ENCODE data around the gene CACNA1C.

CACNA1C gene

DNA sequence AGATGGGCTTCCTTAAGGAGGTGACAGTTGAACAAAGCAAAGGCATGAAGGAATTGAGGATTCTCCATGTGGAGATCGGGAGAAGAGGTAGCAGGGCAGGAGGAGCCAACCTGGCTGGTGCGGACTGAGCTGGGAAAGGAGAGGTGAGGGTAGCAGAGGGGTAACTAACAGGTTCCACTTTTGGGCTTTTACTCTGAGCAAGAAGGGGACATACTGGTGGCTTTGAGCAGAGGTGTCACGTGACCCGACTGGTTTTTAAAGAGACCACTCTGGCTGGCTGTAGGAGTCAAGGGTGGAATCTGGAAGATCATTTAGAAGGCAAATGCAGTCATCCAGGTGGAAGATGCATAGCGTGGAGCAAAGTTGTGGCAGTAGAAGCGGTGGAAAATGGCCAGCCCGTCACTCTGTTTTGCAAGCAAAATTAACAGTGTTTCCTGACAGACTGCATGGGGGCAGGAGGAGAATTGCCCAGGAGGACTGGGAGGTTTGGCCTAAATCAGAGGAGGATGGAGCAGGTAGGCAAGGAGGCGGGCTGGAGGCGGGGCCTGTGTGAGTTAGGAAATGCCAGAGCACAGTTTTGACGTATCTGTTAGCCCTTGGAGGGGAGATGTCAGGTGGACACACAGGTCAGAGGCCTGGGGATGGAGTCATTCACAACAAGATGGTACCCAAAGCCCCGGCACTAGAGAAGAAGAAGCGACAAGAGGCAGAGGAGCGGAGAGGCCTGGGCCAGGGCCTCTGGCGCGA, 585.7 kb downstream of the CACNA1C start:
- DNase-seq, result no peak

DNA sequence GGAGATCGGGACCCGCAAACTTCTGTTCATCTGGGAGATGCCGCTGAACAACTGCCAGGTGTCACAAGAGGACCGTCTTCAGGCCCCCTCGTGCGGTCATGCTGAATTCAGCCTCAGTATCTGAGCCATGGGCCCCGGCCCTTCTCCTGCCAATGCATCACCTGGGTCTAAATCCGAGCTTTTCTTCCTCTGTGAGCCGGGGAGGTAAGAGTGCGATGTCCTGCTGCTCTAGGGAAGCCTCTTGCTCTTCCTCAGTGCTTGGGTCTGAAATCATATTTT, 586.2 kb downstream of the CACNA1C start:
- DNase-seq, result no peak

DNA sequence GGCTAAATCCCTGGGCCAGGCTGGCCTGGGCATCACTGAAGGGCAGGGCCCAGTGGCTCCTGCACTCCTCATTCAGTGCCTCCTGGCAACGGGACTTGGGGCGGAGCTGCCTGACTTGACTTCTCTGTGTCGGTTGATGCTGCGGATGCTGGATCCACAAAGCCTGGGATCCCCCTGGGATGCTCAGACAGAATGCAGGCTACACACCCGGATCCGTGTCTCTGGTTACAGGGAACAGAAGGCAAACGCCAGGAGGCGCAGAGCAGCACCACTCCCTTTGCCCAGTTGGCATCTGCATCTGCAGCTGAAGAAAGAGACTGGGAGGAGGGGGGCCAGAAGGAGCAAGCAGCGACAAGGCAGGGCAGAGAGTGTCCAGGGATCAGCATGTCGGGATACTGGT, 587.5 kb downstream of the CACNA1C start:
- no peak for DNase-seq

DNA sequence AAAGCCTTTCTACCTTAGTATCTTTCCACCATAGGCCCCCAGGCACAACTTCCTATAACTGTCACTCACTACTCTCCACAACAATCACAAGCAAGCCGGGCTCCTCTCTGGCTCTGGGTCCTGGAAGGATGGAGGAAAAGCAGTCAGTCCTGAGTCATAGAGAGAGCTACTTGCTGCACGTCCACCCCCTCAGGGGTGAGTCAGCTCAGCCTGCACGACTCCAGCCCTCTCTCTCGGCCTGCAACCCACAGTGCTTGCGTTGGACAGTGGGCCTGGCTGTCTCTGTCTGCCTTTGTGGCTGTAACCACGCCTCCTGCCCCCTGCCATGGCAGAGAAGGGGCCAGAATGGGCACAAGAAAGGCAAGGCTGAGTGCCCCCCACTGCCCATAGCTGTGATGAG, 587.9 kb downstream of the CACNA1C start:
- DNase-seq, result no peak

DNA sequence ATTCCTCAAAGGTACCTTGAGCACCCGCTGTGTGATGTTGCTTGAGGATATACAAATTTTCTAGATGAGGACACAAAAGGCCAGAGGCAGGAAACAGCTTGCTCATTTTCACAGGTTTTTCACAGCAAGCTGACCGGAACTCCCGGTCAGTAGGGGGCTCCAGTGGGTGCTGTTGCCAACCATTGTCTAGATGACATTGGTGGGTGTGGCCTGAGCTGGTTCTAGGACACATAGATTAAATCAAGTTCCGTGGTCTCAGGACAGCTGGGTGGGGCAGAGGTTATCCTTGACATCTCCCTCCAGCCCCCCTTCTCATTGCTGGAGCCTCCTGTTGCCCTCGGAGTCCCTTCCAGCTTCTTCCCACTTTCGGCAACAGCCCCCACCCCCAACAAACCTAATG, 588.4 kb downstream of the CACNA1C start:
- no peak for DNase-seq

DNA sequence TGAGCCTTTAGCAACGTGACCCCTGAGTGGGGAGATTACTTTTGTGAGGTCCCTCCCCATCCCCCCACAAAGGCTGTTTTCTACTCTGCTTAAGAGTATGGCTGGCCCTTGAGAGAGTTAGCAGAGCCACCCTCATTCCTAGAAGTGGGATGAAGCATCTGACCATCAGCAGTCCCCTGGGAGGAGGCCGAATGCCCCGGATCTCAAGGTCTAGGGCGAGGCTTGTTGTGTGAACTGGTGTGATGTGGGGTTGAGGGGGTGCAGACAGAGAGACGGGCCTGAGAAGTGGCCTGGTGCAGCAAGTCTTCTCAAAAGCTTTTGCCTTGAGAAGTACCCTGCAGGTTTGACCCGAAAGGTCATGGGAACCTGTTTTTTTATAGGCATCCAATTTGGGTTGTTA, 589.0 kb downstream of the CACNA1C start:
- no peak for DNase-seq

DNA sequence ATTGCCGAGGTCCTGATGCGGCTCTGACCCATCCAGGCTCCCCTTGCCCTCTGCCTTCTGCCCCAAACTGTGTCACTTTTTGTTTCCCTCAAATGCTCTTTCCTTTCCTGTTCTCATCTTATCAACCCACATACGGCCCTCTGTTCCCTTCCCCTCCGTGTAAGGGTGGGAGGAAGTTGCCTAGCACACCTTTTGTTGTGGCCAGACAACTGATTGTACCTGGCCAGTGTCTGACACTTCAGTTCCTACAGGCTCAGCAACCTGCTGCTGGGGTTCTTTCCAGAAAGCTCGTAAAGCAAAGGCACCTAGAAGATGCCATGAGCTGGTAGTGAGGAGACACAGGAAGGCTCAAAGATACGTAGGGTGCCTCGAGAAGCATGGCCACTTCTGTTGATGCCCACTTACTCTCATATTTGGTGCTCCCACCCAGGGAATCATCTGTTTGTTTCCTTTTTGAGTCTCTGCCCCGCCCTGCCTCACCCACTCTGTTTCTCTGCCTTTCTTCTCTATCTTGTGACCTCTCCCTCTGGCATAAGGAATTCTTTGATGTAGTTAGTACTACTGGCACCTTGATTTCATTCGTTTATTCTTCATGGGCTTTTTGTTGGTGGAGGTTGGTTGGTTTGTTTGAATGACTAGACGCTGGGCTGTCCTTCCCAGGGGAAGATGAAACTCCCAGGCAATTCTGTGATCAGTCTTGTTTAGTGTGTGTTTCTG, 589.5 kb downstream of the CACNA1C start:
- DNase-seq, result no peak

DNA sequence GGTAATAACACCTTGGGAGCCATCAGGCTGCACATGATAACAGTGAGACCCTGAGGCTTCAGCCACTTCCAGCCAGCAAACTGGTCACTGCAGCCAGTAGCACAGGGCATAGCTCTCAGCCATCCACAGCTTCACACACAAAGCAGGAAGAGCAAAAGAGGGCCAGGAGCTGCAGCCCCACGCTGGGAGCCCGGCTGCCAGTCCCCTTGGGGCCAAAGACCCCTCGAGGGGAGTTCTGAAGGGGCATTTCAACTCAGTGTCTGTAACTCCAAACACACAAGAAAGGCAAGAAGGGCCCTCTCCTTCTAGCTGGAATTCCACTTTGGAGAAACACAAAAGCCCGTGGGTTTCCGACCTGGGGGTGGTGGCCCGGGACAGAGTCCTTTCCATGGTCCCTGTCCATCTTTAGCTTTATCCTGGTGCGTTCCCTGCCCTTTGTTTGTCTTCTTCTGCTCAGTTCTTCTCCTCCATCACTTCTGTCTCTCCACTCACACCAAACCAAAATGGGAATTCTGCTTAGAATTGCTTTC, 590.2 kb downstream of the CACNA1C start:
- DNase-seq, result no peak

DNA sequence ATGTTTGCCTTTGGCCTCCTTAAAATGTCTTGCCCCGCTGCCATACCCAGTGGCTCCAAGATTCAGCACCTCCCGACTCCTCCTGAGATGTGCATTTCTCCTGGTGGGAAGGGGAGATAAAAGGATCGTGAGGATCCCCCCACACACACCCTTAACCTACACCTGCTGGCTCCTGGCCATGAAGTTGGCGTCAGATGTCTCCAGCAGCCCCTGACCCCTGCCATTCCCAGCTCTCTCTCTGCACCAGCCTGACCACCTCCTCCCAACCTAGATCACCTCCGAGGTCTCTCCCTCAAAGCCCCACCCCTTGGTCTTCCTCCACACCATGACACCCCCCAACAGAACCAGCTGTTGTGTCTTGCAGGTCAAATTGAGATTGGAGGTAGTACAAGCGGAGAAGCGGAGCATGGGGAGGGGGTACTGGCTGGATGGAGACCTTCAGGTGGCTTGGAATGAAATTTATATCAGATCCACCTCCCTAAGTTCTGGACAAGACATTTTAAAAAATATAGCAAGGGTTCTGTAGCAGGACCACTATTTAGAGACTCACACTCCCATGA, 590.9 kb downstream of the CACNA1C start:
- DNase-seq, result no peak

DNA sequence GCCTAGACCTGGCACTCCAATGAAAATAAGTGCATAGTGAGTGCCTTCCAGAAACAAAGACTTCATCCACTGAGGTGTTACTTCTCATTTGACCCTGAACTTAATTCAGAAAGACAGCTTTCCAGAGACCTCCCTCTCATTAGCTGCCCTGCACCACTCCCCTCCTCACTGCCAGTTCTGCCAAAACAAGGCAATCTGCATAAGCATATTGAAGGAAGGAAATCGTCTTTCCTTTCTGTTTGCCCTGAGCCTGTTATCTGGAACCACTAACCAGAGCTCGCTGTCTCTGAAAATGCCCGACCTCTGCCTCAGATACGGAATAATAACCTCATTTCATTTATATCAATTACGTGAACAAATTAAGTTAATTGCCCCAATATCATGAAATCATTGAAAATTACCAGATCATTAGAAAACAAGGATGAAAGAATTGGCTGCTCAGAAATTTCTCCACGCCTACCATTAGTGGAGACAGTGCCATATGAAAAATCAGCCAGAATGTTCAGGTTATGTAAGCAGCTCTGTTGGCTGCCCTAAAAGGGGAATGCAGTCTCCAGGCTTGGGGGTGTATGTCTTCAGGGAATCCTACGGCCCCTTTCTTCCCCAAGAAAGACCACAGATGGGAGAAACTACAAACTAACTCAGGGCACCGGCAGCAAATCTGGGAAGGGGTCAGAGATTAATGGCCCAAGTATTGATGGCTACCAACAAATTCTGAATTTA, 592.1 kb downstream of the CACNA1C start:
- no peak for DNase-seq

DNA sequence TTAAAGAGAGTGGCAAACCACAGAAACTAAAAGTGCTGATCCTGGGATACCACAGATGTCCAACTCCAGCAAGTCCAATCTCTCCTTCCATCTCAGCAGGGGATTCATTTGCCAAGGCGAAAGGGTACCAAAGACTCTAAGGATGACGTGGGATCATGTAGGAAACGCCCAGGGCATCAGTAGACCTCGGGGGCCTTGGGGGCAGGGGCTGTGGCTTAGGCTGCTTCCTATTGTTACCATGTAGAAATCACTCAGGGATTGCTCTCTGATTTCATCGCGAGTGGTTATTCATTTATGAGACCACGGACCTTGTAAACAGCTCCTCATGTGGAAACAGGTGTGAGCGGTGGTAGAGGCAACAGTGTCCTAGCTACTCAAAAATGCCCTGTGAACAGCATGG, 592.7 kb downstream of the CACNA1C start:
- no peak for DNase-seq

DNA sequence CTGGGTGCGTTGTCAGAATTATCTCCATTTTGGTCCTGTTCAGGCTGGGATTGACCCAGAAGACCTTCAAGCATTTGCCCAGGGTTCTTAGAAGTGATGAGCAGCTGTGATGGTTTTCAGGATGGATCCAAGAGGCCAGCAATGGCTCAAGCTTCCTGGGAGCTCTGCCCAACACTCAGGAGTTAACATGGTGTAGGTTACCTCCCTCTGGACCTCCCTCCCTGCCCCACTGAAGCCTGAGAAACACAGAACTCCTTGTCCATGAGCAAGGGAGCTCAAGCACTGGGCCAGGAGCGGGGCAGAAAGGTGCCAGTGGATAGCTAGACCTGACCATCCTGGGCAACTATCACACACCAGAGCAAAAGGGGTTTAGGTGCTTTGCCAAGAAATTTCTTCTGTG, 593.6 kb downstream of the CACNA1C start:
- DNase-seq, result no peak

DNA sequence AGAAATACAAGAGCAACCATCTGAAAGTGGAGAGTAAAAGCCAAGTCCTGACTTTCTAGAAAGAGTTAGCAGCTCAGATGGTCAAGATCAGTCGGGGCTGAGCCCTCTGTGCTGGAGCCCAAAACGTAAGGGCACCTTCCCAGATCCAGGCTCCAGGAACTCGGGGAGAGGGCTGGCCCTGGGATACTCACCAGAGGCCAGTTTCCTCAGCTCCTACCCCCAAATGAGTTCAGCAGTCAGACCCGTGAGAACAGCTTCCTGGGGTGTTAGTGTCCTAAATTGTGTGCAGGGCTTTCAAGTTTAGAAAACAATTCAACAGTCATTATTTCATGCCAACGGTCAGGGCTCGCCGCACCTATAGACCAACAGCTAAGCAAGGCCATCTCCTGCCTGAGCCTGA, 594.4 kb downstream of the CACNA1C start:
- no peak for DNase-seq

DNA sequence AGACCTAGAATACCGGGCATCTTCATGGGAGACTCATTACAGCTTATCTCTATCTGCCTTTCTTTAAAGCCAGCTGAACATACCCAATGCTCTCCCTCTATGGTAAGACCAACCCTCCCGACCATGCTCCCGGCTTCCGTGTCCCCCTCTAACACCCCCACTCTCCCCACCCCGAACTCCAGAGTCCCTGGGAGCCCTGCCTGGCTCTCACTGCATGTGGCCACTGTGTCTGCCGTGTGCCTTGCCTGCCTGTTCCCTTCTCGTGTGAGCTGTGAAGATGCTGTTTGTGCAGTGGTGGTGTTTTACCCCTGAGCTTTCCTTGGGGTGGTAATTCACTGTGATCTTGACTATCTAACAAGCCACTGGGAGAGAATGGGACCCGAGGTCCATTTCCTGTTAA, 595.6 kb downstream of the CACNA1C start:
- no peak for DNase-seq

DNA sequence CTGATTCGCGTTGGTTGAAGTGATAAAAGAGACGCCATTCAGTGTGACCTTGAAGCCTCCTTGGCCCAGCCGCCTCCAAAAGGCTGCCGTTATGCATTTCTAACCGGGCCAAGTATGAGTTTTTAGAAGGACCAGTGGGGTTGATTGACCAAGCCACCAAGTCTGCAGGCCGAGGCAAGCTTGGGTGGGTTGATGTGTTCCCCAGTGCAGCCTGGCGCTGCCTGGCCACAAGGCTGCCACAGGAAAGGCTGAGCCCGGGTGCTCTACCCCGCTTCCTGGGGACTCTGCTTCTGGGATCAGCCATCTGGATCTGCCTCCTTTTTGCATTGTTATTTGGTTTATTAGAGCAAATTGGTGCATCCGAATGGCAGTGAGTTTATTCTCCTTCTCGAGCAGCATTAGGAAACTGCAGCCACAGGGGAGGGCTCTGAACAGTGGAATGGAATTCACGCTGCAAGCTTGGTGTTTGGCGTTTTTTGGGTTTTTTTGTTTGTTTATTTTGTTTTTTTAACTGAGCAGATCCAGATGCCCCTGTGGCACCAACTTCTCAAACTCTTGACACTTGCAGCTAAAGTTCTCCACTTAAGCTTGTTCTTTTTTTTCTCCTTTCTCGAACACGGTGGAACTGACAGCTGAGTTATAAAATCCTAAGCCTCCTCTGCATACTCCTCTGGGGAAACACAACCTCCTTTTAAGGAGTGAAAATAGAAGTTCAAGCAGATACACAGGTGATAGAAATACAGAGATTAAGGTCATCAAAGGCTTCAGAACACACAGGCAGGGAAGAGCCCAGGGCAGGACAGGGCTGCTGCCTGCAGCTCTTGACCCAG, 596.6 kb downstream of the CACNA1C start:
- no peak for DNase-seq

DNA sequence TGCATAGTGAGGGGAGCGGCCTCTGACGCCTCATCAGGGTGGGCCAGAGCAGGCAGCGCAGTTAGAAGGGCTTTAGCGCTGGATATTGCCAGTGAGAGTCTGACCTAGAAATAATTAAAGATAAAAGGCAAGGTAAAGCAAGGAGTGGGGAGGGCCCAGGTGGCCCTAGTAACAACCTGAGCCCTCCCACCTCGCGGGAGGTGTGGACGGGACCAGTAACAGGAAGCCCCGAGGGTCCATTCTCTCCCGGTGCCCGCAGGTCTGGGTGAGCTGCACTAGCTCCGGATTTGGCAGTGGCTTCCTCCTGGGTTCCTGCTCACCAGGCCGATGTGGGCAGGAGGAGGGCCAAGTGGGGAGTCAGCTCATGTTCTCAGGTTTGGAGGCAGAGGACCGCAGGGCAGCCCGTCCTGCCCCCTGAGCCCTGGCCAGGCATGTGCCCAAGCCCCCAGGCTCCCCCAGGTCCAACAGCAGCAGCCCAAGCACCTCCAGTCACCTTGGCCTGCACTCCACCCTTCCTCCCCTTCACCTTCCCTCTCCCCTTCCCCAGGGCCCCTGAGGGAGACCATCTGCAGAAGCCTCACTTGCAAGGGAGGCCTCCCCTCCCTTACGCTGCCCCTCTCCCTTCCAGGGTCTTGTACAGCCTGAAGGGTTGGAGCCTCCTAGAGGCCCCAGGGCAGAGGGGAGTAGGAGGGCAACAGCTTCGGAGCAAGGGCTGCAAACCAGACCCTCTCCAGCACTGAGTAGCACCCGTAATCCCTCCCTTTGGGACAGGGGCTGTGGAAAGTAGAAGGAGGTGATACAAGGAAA, 597.7 kb downstream of the CACNA1C start:
- DNase-seq, result no peak

DNA sequence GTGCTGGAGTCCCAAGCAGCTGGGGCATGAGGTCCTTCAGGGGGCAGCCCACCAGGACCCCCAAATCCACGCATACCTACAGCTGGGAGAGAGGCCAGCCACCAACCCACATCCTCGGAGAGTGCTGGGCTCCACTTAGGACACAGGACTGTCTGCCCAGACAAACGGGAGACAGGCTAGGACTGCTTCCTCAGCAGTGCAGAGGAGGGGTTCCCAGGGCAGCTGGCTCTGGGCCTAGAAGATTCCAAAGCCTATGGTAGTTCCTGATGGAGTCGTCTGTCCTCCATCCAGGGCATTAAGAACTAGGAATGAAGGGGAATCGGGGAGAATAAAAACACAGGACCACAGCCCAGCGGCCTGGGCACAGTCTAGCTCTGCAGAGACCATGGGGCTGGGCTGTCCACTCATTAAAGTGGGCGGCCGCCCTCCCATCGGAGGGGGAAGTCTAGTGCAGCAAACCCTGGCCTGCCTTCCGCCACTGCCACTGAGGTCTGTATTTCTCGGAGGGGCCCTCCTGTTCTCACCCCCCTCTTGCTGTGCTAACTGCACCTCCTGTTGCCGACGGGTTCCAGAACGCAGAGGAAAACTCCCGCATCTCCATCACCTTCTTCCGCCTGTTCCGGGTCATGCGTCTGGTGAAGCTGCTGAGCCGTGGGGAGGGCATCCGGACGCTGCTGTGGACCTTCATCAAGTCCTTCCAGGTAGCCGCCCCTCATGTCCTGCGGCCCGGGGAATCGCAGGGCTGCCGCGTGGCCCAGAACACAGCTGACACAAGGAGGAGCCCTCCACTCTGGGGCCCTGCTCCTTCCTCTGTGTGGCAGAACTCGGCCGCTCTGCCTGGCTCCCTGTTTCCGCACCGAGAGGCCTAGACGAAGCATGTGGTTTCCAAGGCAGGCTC, 598.5 kb downstream of the CACNA1C start:
- DNase-seq, result no peak

DNA sequence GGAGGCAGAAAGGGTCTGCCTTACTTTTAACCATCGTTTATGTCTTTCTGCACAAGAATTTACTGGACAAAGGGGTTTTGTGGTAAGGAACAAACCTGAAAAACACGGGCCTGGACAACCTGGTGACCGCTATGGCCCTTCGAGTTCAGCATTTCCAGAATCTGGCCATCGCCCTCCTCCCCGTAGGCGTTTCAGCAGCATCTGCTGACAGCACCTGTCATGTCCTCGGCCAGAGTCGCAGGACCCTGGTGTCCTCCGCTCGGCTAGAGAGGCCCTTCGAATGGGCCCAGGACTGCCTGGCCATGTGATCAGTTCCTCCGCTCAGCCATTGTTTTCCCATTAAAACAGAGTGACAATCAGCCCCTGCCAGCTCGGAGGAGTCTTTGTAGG, 599.2 kb downstream of the CACNA1C start:
- DNase-seq, result no peak

DNA sequence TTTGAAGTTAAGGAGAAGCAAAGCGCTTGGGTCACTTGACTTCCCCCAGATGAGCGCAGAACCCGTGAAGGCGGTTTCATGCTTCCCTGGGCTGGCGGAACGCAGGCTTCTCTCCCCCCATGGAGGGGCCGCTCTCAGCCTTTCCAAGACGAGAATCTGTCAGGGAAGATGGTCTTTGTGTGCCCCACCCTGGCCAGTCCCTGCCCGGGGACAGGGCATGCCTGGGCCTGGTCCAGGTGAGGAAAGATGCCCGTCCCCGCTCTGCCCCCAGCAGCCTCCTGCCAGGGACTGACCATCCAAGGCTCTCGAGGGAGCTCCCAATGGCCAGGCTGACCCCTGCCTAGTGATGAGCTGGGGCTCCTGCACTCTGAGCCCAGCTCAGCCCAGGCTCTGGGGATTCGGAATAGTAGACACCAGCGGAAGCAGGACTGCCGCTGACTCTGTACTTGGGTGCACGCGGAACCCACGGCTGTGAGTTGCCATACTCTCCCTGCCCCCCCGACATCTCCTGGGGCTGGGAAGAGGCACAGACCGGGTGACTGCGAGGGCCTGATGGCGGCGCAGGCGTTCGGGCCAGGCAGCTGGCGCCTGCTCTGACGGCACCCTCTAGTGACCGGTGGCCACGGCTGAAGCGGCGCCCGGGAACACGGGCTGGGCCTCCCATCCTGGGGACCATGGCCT, 599.8 kb downstream of the CACNA1C start:
- no peak for DNase-seq

DNA sequence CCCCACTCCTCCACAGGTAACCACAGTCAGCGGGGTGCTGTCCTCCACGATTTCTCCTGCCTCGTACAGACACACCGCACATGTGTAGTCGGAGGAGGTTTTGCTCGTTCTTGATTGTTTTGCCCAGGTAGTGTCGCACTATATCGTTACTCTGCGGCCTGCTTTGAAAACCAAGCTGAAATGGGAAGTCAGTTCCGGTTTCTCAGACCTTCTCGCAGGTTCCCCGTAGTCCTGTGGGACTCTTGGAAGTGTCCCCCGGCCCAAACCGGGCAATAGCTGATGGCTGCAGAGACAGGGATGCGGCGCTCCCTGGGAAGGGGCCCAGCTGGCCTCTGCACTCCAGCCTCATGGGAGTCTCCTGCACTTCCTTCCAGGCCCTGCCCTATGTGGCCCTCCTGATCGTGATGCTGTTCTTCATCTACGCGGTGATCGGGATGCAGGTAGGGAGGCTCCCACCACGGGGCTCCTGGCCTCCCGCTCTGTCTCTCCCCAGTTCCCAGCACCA, 600.7 kb downstream of the CACNA1C start:
- DNase-seq, result no peak
